Measurements from ENCODE around the gene CAB39. TPM values are rescaled to one million over a fixed set of nuclear protein-coding genes. Genes with fewer than 3 reads are reported as not detected.

CAB39 gene
- polyA plus RNA-seq, 1 experiment = 23.6 TPM

DNA sequence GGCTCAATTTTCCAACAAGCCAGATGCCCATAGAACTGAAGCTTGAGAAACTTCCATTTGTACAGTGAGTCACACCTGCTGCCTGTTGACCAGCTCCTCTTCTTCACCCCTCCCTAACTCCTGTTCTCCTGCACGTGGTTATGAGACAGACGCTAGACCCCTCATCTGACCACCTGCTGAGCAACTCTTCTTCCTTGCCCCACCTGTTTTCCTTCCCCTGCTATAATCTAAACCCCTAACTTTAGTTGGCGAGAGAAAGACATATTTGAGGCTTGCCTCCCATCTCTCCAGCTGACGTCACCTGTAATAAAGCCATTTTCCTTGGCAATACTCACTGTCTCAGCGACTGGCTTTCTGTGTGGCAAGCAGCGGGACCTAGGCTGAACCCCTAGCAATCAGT lies 129.8 kb downstream of the CAB39 start:
- H3K27me3 ChIP-seq (ENCODE audit: control insufficient read depth, insufficient read depth, low read length) = peaks cover 4% of the 10 kb centered on the region; the same call in 1 of the 2 replicates
- H3K36me3 ChIP-seq (ENCODE audit: control insufficient read depth, insufficient read depth, low read length) = no peaks in the 10 kb centered on the region
- no peak overlapping the region for H3K4me3 ChIP-seq (ENCODE audit: low read depth, low read length)
- ChIA-PET CTCF (interaction anchor here (4.0 kb wide), 1 partner anchor 146 kb away, joined by 15 read pairs; no protein-coding TSS in a partner anchor), POLR2A (no interaction called here)
- DNase-seq (ENCODE audit: low read depth) = no peak
- TF ChIP-seq, protein P1, sequence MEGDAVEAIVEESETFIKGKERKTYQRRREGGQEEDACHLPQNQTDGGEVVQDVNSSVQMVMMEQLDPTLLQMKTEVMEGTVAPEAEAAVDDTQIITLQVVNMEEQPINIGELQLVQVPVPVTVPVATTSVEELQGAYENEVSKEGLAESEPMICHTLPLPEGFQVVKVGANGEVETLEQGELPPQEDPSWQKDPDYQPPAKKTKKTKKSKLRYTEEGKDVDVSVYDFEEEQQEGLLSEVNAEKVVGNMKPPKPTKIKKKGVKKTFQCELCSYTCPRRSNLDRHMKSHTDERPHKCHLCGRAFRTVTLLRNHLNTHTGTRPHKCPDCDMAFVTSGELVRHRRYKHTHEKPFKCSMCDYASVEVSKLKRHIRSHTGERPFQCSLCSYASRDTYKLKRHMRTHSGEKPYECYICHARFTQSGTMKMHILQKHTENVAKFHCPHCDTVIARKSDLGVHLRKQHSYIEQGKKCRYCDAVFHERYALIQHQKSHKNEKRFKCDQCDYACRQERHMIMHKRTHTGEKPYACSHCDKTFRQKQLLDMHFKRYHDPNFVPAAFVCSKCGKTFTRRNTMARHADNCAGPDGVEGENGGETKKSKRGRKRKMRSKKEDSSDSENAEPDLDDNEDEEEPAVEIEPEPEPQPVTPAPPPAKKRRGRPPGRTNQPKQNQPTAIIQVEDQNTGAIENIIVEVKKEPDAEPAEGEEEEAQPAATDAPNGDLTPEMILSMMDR (IDR thresholded peaks at IDR 0.05; ENCODE audit: insufficient read depth, low read depth, low read length) = no peak

DNA sequence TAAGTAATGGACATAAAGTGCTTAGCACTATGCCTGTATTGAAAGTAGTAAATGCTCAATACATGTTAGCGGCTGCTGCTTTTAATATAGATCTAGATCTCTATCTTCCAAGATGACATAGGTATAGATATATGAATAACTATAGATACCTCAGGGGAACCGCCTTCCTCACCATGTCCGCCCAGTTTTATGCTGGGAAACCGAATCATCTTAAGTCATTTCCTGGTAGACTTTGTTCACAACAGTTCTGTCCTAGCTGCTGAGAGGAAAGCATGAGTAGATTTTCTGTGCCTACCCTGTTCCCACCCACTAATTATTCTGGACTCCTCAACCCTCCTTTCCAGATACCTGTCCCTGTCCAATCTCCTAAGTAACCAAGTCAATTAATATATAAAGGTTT lies 130.5 kb downstream of the CAB39 start:
- TF ChIP-seq, protein P1 (IDR thresholded peaks at IDR 0.05; ENCODE audit: insufficient read depth, low read depth, low read length) = no peak
- Histone ChIP-seq H3K36me3 (ENCODE audit: control insufficient read depth, insufficient read depth, low read length) (no peaks in the 10 kb centered on the region), H3K4me3 (ENCODE audit: low read depth, low read length) (no peak overlapping the region), H3K27me3 (ENCODE audit: control insufficient read depth, insufficient read depth, low read length) (peaks cover 4% of the 10 kb centered on the region; the same call in 1 of the 2 replicates)
- CTCF ChIA-PET = interaction anchor here (0.6 to 4.0 kb wide), 2 partner anchors 145 to 465 kb away, joined by 3 to 15 read pairs; no protein-coding TSS in a partner anchor
- POLR2A ChIA-PET = no interaction called here
- no peak for DNase-seq (ENCODE audit: low read depth)

DNA sequence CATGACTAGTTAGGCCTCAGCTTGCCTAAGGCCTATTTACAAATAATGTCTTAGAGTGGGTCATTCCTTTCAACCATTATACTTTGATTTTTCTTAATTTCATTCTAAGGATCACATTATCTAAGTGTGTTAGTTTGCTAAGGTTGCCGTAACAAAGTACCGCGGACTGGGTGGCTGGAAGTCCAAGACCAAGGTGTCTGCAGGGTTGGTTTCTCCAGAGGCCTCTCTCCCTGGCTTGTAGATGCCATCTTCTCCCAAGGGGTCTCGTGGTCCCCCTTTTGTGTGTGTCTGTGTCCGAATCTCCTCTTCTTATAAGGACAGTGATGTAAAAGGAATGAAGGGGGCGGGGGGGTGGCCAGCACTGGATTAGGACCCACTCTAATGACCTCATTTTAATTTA lies 133.7 kb downstream of the CAB39 start:
- ChIA-PET POLR2A (no interaction called here), CTCF (interaction anchor here (0.9 to 3.0 kb wide), 4 partner anchors 10 to 141 kb away, joined by 3 to 37 read pairs (median 6); no protein-coding TSS in a partner anchor)
- TF ChIP-seq, protein P1 (IDR thresholded peaks at IDR 0.05; ENCODE audit: insufficient read depth, low read depth, low read length) = no peak
- no peaks in the 10 kb centered on the region for H3K36me3 ChIP-seq (ENCODE audit: control insufficient read depth, insufficient read depth, low read length)
- H3K27me3 ChIP-seq (ENCODE audit: control insufficient read depth, insufficient read depth, low read length) = peaks cover 2% of the 10 kb centered on the region; the same call in 1 of the 2 replicates
- H3K4me3 ChIP-seq (ENCODE audit: low read depth, low read length) = no peak overlapping the region
- no peak for DNase-seq (ENCODE audit: low read depth)

DNA sequence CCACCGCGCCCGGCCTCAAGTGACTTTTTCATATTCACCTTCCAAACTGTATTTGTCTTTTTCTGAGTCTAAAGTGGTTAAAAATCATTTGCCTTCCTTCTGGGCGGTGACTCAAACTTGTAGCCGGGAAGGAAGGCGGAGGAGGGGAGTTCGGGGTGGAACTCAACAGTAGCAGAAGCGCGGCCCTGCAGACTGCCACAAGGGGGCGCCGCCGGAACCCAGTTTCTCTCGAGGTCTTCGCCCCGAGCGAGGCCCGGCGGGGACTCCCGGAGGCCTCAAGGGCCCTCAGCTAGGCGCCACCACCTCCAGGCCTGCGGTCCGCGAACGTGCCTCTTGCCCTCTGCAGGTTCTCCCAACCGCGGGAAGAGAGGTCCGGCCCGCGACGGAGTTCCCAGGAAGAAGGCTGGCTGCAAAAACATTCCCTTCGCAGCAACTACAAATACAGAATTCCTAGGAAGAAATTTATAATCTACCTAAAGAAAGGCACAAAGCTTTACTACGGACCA lies 135.3 kb downstream of the CAB39 start:
- TF ChIP-seq, protein P1 (IDR thresholded peaks at IDR 0.05; ENCODE audit: insufficient read depth, low read depth, low read length) = peak; percentile 98

DNA sequence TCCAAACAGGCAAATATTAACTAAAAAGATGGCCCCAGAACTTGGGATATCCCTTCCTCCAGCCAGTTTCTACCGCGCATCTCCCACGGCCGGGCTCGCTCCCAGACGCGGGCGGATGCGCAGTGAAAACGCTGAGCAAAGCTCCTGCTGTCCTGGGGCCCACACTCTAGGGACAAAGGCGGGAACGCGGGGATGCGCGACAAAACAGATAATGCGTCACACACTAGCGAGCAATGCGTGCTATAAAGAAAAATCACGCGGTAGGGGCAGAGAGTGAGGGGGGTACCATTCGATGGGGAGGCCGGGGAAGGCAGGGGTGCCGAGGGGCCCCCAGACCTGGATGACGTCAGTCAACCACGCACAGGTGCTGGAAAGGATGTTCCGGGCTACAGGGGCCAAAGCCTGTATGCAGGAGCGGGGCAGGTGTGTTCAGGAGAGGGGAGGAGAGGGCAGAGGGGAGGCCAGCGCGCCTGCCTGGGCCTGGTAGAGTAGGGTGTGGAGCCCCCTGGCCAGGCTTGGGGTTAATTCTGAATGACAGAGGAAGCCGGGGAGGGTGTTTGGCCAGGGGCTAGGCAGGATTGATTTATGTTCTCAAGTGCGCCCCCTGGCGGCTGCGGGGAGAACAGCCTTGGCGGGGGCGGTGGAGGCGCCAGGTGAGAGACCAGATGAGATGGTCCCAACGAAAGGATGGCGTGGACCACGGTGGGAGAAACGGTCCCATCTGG lies 137.2 kb downstream of the CAB39 start:
- Histone ChIP-seq H3K36me3 (ENCODE audit: control insufficient read depth, insufficient read depth, low read length) (no peaks in the 10 kb centered on the region), H3K4me3 (ENCODE audit: low read depth, low read length) (no peak overlapping the region), H3K27me3 (ENCODE audit: control insufficient read depth, insufficient read depth, low read length) (peaks cover 7% of the 10 kb centered on the region)
- no peak for DNase-seq (ENCODE audit: low read depth)
- ChIA-PET CTCF (interaction anchor here (0.9 to 3.1 kb wide), 12 partner anchors 9 to 137 kb away, joined by 3 to 18 read pairs (median 5); no protein-coding TSS in a partner anchor), POLR2A (no interaction called here)
- TF ChIP-seq, protein P1 (IDR thresholded peaks at IDR 0.05; ENCODE audit: insufficient read depth, low read depth, low read length) = peak; percentile 89

More for the DNA sequence above, 135.3 kb downstream of the CAB39 start:
- ChIA-PET POLR2A (no interaction called here), CTCF (interaction anchor here (0.5 to 3.1 kb wide), 21 partner anchors 9 to 1158 kb away, joined by 3 to 37 read pairs (median 4); no protein-coding TSS in a partner anchor)
- Histone ChIP-seq H3K27me3 (ENCODE audit: control insufficient read depth, insufficient read depth, low read length) (peaks cover 6% of the 10 kb centered on the region), H3K36me3 (ENCODE audit: control insufficient read depth, insufficient read depth, low read length) (no peaks in the 10 kb centered on the region), H3K4me3 (ENCODE audit: low read depth, low read length) (no peak overlapping the region)
- DNase-seq (ENCODE audit: low read depth) = no peak
